Measurements from ENCODE around the gene ZBTB3. TPM values are rescaled to one million over a fixed set of nuclear protein-coding genes. Genes with fewer than 3 reads are reported as not detected.

Gene ZBTB3
- total RNA-seq, 1 experiment from 2014 or later, result 16.5 TPM

GRCh38 chr11:62796281-62796680, 42.3 kb upstream of the ZBTB3 start:
- intact Hi-C loops (cut with micrococcal nuclease; ENCODE audit: unreplicated experiment), result no loop called here
- Histone ChIP-seq H3K4me3 (no peak overlapping the region), H3K36me3 (ENCODE audit: low read depth) (peaks cover 37% of the 10 kb centered on the region), H3K27ac (no peak overlapping the region), H4K20me1 (ENCODE audit: insufficient read depth) (no peaks in the 10 kb centered on the region), H3F3A (ENCODE audit: insufficient read depth, low read depth) (peaks cover 31% of the 10 kb centered on the region), H3K9me2 (ENCODE audit: insufficient read depth) (no peaks in the 10 kb centered on the region), H3K4me1 (replicated peaks; ENCODE audit: insufficient read depth) (peaks cover 8% of the 10 kb centered on the region), H2AFZ (no peak overlapping the region), H3K9me3 (ENCODE audit: insufficient read depth, low read depth) (no peaks in the 10 kb centered on the region), H3K27me3 (ENCODE audit: insufficient read depth, low read depth) (no peaks in the 10 kb centered on the region), H3K79me2 (ENCODE audit: low read depth) (peaks cover 5% of the 10 kb centered on the region), H3K4me2 (no peak overlapping the region)
- ChIA-PET CTCF (interaction anchor here (0.6 to 0.7 kb wide), 2 partner anchors 25 to 993 kb away, joined by 4 to 5 read pairs; partner anchors contain the start of gene TAF6L), POLR2A (ENCODE audit: unreplicated experiment) (interaction anchor here (0.5 to 0.6 kb wide), 3 partner anchors 15 to 131 kb away, joined by 3 to 5 read pairs (median 4); partner anchors contain the start of genes C11orf98 and CSKMT)
- no TSS peak for BruUV-seq (replicated peaks)
- TF ChIP-seq EZH2 (IDR thresholded peaks at IDR 0.05; ENCODE audit: low read depth) (no peak), CTCF (conservative IDR thresholded peaks at IDR 0.05) (no peak)
- DNase-seq, result no peak

- CTCF ChIA-PET, result no interaction called here
- POLR2A ChIA-PET (ENCODE audit: unreplicated experiment), result interaction anchor here (0.5 to 1.0 kb wide), 2 partner anchors 47 to 63 kb away, joined by 4 to 5 read pairs; no protein-coding TSS in a partner anchor
Observed at GRCh38 chr11:62794201-62794775, 40.3 kb upstream of the ZBTB3 start.

GRCh38 chr11:62792202-62792575, 38.2 kb upstream of the ZBTB3 start:
- peak overlapping the region; percentile 33 for H3K27ac ChIP-seq
- H2AFZ ChIP-seq, result no peak overlapping the region; the same call in 1 of the 2 replicates
- no peaks in the 10 kb centered on the region for H3K9me2 ChIP-seq (ENCODE audit: insufficient read depth)
- POLR2A ChIA-PET (ENCODE audit: unreplicated experiment), result interaction anchor here (0.6 kb wide), 1 partner anchor 58 kb away, joined by 13 read pairs; no protein-coding TSS in a partner anchor
- BruUV-seq (replicated peaks), result no TSS peak
- H3K9me3 ChIP-seq (ENCODE audit: insufficient read depth, low read depth), result no peaks in the 10 kb centered on the region
- intact Hi-C loops (cut with micrococcal nuclease; ENCODE audit: unreplicated experiment), result no loop called here
- peaks cover 43% of the 10 kb centered on the region for H3K79me2 ChIP-seq (ENCODE audit: low read depth)
- peaks cover 28% of the 10 kb centered on the region for H3K4me1 ChIP-seq (replicated peaks; ENCODE audit: insufficient read depth)
- DNase-seq, result peak in 1 of 2 experiments; percentile 25
- CTCF ChIA-PET, result interaction anchor here (0.7 kb wide), 1 partner anchor 186 kb away, joined by 3 read pairs; no protein-coding TSS in a partner anchor
- peak overlapping the region; percentile 93; the same call in 1 of the 2 replicates for H3K4me3 ChIP-seq
- no peak; the same call in 1 of the 2 replicates for TF ChIP-seq CTCF (conservative IDR thresholded peaks at IDR 0.05)
- no peak for TF ChIP-seq EZH2 (IDR thresholded peaks at IDR 0.05; ENCODE audit: low read depth)
- H3F3A ChIP-seq (ENCODE audit: insufficient read depth, low read depth), result peaks cover 68% of the 10 kb centered on the region
- H3K36me3 ChIP-seq (ENCODE audit: low read depth), result peaks cover 28% of the 10 kb centered on the region
- H3K4me2 ChIP-seq, result peak overlapping the region; percentile 92
- H3K27me3 ChIP-seq (ENCODE audit: insufficient read depth, low read depth), result no peaks in the 10 kb centered on the region
- H4K20me1 ChIP-seq (ENCODE audit: insufficient read depth), result peaks cover 13% of the 10 kb centered on the region; the same call in 1 of the 2 replicates

More at GRCh38 chr11:62794201-62794775, 40.3 kb upstream of the ZBTB3 start:
- intact Hi-C loops (cut with micrococcal nuclease; ENCODE audit: unreplicated experiment), result no loop called here
- Histone ChIP-seq H3K9me2 (ENCODE audit: insufficient read depth) (no peaks in the 10 kb centered on the region), H2AFZ (no peak overlapping the region), H3K9me3 (ENCODE audit: insufficient read depth, low read depth) (no peaks in the 10 kb centered on the region), H3F3A (ENCODE audit: insufficient read depth, low read depth) (peaks cover 50% of the 10 kb centered on the region), H3K4me3 (no peak overlapping the region), H3K27me3 (ENCODE audit: insufficient read depth, low read depth) (no peaks in the 10 kb centered on the region), H3K4me2 (no peak overlapping the region), H4K20me1 (ENCODE audit: insufficient read depth) (peaks cover 13% of the 10 kb centered on the region; the same call in 1 of the 2 replicates), H3K4me1 (replicated peaks; ENCODE audit: insufficient read depth) (peaks cover 19% of the 10 kb centered on the region), H3K36me3 (ENCODE audit: low read depth) (peaks cover 37% of the 10 kb centered on the region), H3K79me2 (ENCODE audit: low read depth) (peaks cover 25% of the 10 kb centered on the region), H3K27ac (no peak overlapping the region)
- TF ChIP-seq CTCF (conservative IDR thresholded peaks at IDR 0.05) (no peak), EZH2 (IDR thresholded peaks at IDR 0.05; ENCODE audit: low read depth) (no peak)
- DNase-seq, result no peak
- BruUV-seq (replicated peaks), result no TSS peak
